Lung microvascular endothelial cell (primary cell): ENCODE data around the gene RBM8A. TPM values are rescaled to one million over a fixed set of nuclear protein-coding genes. Genes with fewer than 3 reads are reported as not detected.
A peak's percentile ranks its signal among the peaks of the same experiment; 100 is the strongest.

Source experiments
- DNase-seq, 2 donors: peaks; one replicate each; pipeline versions ENCODE4 v3.0.0 to v3.0.0-alpha.2; 2010; ENCODE audit warnings: low read depth in 2 of 2
- total RNA-seq: library from RNA; depleted of rRNA; stranded (reverse); fragments of >200 nt; gene quantifications from 2 replicates; pipeline ENCODE4 v1.2.1, GENCODE V29; 2014

Gene RBM8A
- 71.7 and 77.8 TPM in 2 replicates for total RNA-seq

GRCh38 chr1:145927063-145927886, at the start of gene RBM8A:
Gene RBM8A (minus strand): TSS chr1:145927484. CDS start chr1:145927426, 58 bp downstream.
- DNase-seq, result peak; percentile 98 to 99

- no peak for DNase-seq
Measured at GRCh38 chr1:145977016-145977415, 49.7 kb upstream of the RBM8A start.

GRCh38 chr1:145975216-145975615, 47.9 kb upstream of the RBM8A start:
- DNase-seq, result no peak

- no peak for DNase-seq
Measured at GRCh38 chr1:145974721-145975120, 47.4 kb upstream of the RBM8A start.

- no peak for DNase-seq
Measured at GRCh38 chr1:145972580-145972979, 45.3 kb upstream of the RBM8A start.

GRCh38 chr1:145967288-145967687, 40.0 kb upstream of the RBM8A start:
- DNase-seq, result no peak

- no peak for DNase-seq
Measured at GRCh38 chr1:145965119-145965744, 37.9 kb upstream of the RBM8A start.

GRCh38 chr1:145964328-145965118, 37.2 kb upstream of the RBM8A start, which contains the start of the genes ANKRD34A and POLR3GL:
Gene ANKRD34A (minus strand): TSS chr1:145964575. CDS start chr1:145961759, 2,816 bp downstream.
Gene POLR3GL (plus strand): TSS chr1:145964690. CDS start chr1:145974866, 10,176 bp downstream.
- DNase-seq, result peak; percentile 86 to 93

GRCh38 chr1:145963265-145964019, 36.2 kb upstream of the RBM8A start:
- DNase-seq, result peak in 1 of 2 donors; percentile 35

GRCh38 chr1:145962157-145963102, 35.1 kb upstream of the RBM8A start:
- DNase-seq, result no peak

GRCh38 chr1:145961425-145962156, 34.3 kb upstream of the RBM8A start:
- no peak for DNase-seq

- DNase-seq, result no peak
Measured at GRCh38 chr1:145961109-145961424, 33.8 kb upstream of the RBM8A start.

- peak; percentile 55 to 64 for DNase-seq
Measured at GRCh38 chr1:145960468-145961108, 33.3 kb upstream of the RBM8A start.

GRCh38 chr1:145959957-145960467, 32.7 kb upstream of the RBM8A start:
- no peak for DNase-seq

GRCh38 chr1:145959333-145959732, 32.0 kb upstream of the RBM8A start:
- no peak for DNase-seq

GRCh38 chr1:145958734-145959133, 31.4 kb upstream of the RBM8A start:
- no peak for DNase-seq

- DNase-seq, result peak; percentile 96 to 97
Measured at GRCh38 chr1:145957443-145958319, 30.4 kb upstream of the RBM8A start, which contains the start of gene LIX1L. Gene LIX1L (minus strand): TSS chr1:145958017. CDS start chr1:145957927, 90 bp downstream.
